Measurements from ENCODE around the gene PPP2R5E.

GRCh38 chr14:63565448-63565847 is 22.3 kb upstream of the PPP2R5E start:
- no peak for TF ChIP-seq POLR2A (IDR thresholded peaks at IDR 0.05)
- no peak for TF ChIP-seq CTCF (IDR thresholded peaks at IDR 0.05)
- no peak for TF ChIP-seq POLR2AphosphoS5 (IDR thresholded peaks at IDR 0.05)

Data from transverse colon (tissue), 4 donors.